OCI-LY7 (cell line): ENCODE measurements around the gene AOC3. TPM values are rescaled to one million over a fixed set of nuclear protein-coding genes. Genes with fewer than 3 reads are reported as not detected.
"Not testable (repeated sequence)": the region's sequence is repeated elsewhere in the genome, so short reads cannot be mapped to it uniquely, and the experiment has no call there.

ENCODE experiments used
- BruUV-seq: library from RNA; stranded (reverse); fragments of 400-500 nt; replicated peaks from 2 replicates; lab custom pipeline; 2021; lab: Mats Ljungman, UMichigan
- CTCF ChIA-PET: fragments of 300-600 bp; sonication (Branson Sonifier 250); formaldehyde crosslinking; loops from one replicate; lab custom pipeline; 2022; ENCODE audit warnings: antibody characterized with exemption; ENCODE audit not compliant: unreplicated experiment; lab: Charles Lee
- POLR2A ChIA-PET: fragments of 300-600 bp; sonication (Branson Sonifier 250); formaldehyde crosslinking; loops from one replicate; lab custom pipeline; 2022; ENCODE audit warnings: antibody characterized with exemption; lab: Charles Lee
- DNase-seq: peaks from one replicate; pipeline ENCODE4 v3.0.0-alpha.2; 2015; ENCODE audit warnings: low spot score
- H2AFZ ChIP-seq: fragments of 200-600 bp; sonication (generic), shearing (Covaris generic); 2 replicates; pipeline ENCODE4 v1.6.1; 2014; ENCODE audit warnings: mild to moderate bottlenecking, antibody characterized with exemption, low read length, moderate library complexity
- H3K27ac ChIP-seq: fragments of 200-600 bp; sonication (generic); 2 replicates; pipeline ENCODE4 v1.5.1; 2014; ENCODE audit warnings: mixed run types, low read depth, mild to moderate bottlenecking, moderate library complexity, low read length, inconsistent platforms; ENCODE audit not compliant: poor library complexity, severe bottlenecking
- H3K36me3 ChIP-seq: fragments of 200-600 bp; sonication (generic); 2 replicates; pipeline ENCODE4 v1.6.1; 2014; ENCODE audit warnings: mild to moderate bottlenecking, antibody characterized with exemption, low read length, moderate library complexity, mixed read lengths; ENCODE audit not compliant: insufficient read depth
- H3K4me1 ChIP-seq: fragments of 200-600 bp; sonication (generic); 2 replicates; pipeline ENCODE4 v1.5.1; 2014; ENCODE audit warnings: mild to moderate bottlenecking, low read length; ENCODE audit not compliant: insufficient read depth, poor library complexity, severe bottlenecking
- H3K4me2 ChIP-seq: fragments of 200-600 bp; sonication (generic); 2 replicates; pipeline ENCODE4 v1.6.1; 2014; ENCODE audit warnings: mild to moderate bottlenecking, low read length
- H3K4me3 ChIP-seq: fragments of 200-600 bp; sonication (generic); 2 replicates; pipeline ENCODE4 v1.5.1; 2014; ENCODE audit warnings: mild to moderate bottlenecking, low read depth, low read length; ENCODE audit not compliant: poor library complexity, severe bottlenecking
- H3K79me2 ChIP-seq: fragments of 200-600 bp; sonication (generic); 2 replicates; pipeline ENCODE4 v1.6.1; 2016; ENCODE audit warnings: low read depth, mild to moderate bottlenecking, low read length, moderate library complexity, mixed read lengths; ENCODE audit not compliant: insufficient read depth
- H3K9me2 ChIP-seq: fragments of 200-600 bp; sonication (generic); 2 replicates; pipeline ENCODE4 v1.6.1; 2016; ENCODE audit warnings: mild to moderate bottlenecking, low read length, mixed read lengths; ENCODE audit not compliant: insufficient read depth
- H3K9me3 ChIP-seq: fragments of 200-600 bp; sonication (generic); 2 replicates; pipeline ENCODE4 v1.6.1; 2014; ENCODE audit warnings: mild to moderate bottlenecking, mixed run types, low read length, mixed read lengths
- H4K20me1 ChIP-seq: fragments of 200-600 bp; sonication (generic); 2 replicates; pipeline ENCODE4 v1.6.1; 2014; ENCODE audit warnings: mild to moderate bottlenecking, antibody characterized with exemption, low read length, moderate library complexity, mixed read lengths; ENCODE audit not compliant: insufficient read depth
- EZH2phosphoT487 ChIP-seq: fragments of 200-600 bp; sonication (generic); IDR thresholded peaks from 2 replicates; pipeline ENCODE4 v1.6.1; 2018; ENCODE audit warnings: low read depth, borderline replicate concordance, mild to moderate bottlenecking, mixed run types, antibody characterized with exemption, low read length, moderate library complexity, mixed read lengths
- intact Hi-C: fragments of 100-400 bp; cut with micrococcal nuclease; formaldehyde crosslinking; loops from one replicate; pipeline ENCODE4 v1.10.0; 2022; ENCODE audit not compliant: unreplicated experiment
- total RNA-seq, 2 experiments: library from RNA; depleted of rRNA in 1 of 2; stranded (reverse); fragments of >200 nt in 1 of 2; shearing (Covaris generic) in 1 of 2; gene quantifications; 2 replicates each; pipeline ENCODE4 v1.2.3, GENCODE V29; 2014 to 2022
- TF ChIP-seq, protein P1 (sequence below): fragments of 200-600 bp; sonication (generic); conservative IDR thresholded peaks from 2 replicates; pipeline ENCODE4 v1.5.1; 2014; ENCODE audit warnings: mild to moderate bottlenecking, antibody characterized with exemption, low read length, moderate library complexity, mixed read lengths

AOC3 gene
- total RNA-seq, 2 experiments from 2014 or later = 0.73 to 2.5 TPM

DNA sequence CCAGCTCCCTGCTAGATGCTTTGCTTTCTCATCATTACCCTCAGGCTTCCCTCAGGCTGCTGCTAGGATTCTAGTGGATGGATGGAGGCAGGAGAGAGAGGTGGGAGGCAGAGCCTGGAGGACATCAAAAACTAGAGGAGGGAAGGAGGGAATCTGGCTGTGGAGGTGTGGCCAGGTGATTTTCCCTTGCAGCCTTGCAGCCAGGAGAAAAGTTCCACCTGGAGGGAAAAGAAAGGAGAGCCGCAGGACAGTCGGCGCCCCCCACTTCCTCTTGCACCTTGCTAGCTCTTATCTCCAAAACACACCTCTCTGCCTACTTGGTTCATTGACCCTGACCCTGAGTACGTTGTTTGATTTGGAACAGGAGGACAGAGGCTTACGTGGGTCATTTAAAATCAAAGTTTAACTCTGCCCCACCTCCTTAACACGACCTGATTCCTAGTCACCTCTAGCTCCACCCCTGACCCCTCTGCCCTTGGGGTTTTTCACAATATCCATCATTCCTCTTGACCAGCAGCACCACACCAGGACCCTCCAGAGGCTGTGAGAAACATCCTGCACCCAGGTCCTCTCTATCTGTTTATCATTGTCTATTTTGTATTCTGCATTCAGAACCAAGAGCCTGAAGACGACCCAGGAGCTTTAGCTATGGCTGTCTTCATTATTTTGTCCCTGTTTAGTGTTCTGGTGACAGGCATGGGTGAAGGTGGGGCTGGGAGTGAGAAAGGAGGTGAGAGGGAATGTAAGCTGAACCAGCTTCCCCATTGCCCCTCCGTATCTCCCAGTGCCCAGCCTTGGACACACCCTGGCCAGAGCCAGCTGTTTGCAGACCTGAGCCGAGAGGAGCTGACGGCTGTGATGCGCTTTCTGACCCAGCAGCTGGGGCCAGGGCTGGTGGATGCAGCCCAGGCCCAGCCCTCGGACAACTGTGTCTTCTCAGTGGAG is 15.9 kb downstream of the AOC3 start:
- Histone ChIP-seq H3K4me1 (no peaks in the 10 kb centered on the region), H4K20me1 (no peaks in the 10 kb centered on the region), H3K4me2 (no peak overlapping the region), H3K27ac (no peak overlapping the region), H2AFZ (no peak overlapping the region), H3K9me2 (no peaks in the 10 kb centered on the region), H3K79me2 (no peaks in the 10 kb centered on the region), H3K36me3 (no peaks in the 10 kb centered on the region), H3K9me3 (0 out of 2 replicates have a peak, but pooled peaks cover 6% of the 10 kb centered on the region), H3K4me3 (no peak overlapping the region)
- no peak for DNase-seq
- BruUV-seq = no TSS peak
- no peak for TF ChIP-seq EZH2phosphoT487
- TF ChIP-seq, protein P1, sequence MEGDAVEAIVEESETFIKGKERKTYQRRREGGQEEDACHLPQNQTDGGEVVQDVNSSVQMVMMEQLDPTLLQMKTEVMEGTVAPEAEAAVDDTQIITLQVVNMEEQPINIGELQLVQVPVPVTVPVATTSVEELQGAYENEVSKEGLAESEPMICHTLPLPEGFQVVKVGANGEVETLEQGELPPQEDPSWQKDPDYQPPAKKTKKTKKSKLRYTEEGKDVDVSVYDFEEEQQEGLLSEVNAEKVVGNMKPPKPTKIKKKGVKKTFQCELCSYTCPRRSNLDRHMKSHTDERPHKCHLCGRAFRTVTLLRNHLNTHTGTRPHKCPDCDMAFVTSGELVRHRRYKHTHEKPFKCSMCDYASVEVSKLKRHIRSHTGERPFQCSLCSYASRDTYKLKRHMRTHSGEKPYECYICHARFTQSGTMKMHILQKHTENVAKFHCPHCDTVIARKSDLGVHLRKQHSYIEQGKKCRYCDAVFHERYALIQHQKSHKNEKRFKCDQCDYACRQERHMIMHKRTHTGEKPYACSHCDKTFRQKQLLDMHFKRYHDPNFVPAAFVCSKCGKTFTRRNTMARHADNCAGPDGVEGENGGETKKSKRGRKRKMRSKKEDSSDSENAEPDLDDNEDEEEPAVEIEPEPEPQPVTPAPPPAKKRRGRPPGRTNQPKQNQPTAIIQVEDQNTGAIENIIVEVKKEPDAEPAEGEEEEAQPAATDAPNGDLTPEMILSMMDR = no peak
- ChIA-PET CTCF (no interaction called here), POLR2A (interaction anchor here (0.6 to 0.9 kb wide), 2 partner anchors 15 to 96 kb away, joined by 3 to 4 read pairs; no protein-coding TSS in a partner anchor)
- intact Hi-C loops = no loop called here

DNA sequence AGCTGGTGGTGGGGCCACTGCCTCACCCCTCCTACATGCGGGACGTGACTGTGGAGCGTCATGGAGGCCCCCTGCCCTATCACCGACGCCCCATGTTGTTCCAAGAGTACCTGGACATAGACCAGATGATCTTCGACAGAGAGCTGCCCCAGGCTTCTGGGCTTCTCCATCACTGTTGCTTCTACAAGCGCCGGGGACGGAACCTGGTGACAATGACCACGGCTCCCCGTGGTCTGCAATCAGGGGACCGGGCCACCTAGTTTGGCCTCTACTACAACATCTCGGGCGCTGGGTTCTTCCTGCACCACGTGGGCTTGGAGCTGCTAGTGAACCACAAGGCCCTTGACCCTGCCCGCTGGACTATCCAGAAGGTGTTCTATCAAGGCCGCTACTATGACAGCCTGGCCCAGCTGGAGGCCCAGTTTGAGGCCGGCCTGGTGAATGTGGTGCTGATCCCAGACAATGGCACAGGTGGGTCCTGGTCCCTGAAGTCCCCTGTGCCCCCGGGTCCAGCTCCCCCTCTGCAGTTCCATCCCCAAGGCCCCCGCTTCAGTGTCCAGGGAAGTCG is 16.8 kb downstream of the AOC3 start:
- BruUV-seq, H3K9me3 ChIP-seq, CTCF ChIA-PET, H3K79me2 ChIP-seq, H3K4me1 ChIP-seq, H3K36me3 ChIP-seq, intact Hi-C loops, H3K9me2 ChIP-seq, DNase-seq, H2AFZ ChIP-seq, H3K27ac ChIP-seq, H4K20me1 ChIP-seq, POLR2A ChIA-PET, H3K4me3 ChIP-seq, H3K4me2 ChIP-seq: not testable (repeated sequence)

DNA sequence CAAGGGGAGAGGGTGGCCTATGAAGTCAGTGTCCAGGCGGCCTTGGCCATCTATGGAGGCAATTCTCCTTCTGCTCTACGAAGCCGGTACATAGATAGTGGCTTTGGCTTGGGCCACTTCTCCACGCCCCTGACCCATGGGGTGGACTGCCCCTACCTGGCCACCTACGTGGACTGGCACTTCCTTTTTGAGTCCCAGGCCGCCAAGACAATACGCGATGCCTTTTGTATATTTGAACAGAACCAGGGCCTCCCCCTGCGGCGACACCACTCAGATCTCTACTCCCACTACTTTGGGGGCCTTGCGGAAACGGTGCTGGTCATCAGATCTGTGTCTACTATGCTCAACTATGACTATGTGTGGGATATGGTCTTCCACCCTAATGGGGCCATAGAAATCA is 17.3 kb downstream of the AOC3 start:
- intact Hi-C loops = no loop called here
- Histone ChIP-seq H3K79me2 (no peaks in the 10 kb centered on the region), H3K9me3 (0 out of 2 replicates have a peak, but pooled peaks cover 6% of the 10 kb centered on the region), H3K9me2 (no peaks in the 10 kb centered on the region), H3K4me1 (no peaks in the 10 kb centered on the region), H2AFZ (no peak overlapping the region), H3K27ac (no peak overlapping the region), H3K36me3 (no peaks in the 10 kb centered on the region), H3K4me3 (no peak overlapping the region), H3K4me2 (no peak overlapping the region), H4K20me1 (no peaks in the 10 kb centered on the region)
- BruUV-seq = no TSS peak
- ChIA-PET CTCF (no interaction called here), POLR2A (no interaction called here)
- TF ChIP-seq, protein P1 = no peak
- no peak for TF ChIP-seq EZH2phosphoT487
- DNase-seq = no peak
